ENCODE data around the gene ALAS1.

Gene ALAS1

DNA sequence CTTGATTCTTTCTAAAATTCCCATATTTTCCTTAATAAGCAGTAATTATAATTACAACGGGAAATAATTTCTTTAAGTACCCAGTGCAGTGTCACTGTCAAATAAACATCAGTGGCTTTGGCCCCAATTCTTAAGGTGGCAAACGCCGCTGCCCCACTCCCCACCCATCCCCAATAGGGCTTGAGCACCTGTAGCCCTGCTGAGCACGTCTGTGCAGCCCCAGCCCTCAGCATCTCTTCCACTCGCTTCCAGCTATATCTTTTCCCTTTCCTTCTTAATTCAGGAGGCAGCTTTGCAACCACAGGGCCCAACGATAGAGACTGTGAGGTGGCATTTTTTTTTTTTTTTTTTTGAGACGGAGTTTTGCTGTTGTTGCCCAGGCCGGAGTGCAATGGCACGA lies 56.6 kb downstream of the ALAS1 start:
- DNase-seq (ENCODE audit: low spot score): no peak
- TF ChIP-seq, protein P1, sequence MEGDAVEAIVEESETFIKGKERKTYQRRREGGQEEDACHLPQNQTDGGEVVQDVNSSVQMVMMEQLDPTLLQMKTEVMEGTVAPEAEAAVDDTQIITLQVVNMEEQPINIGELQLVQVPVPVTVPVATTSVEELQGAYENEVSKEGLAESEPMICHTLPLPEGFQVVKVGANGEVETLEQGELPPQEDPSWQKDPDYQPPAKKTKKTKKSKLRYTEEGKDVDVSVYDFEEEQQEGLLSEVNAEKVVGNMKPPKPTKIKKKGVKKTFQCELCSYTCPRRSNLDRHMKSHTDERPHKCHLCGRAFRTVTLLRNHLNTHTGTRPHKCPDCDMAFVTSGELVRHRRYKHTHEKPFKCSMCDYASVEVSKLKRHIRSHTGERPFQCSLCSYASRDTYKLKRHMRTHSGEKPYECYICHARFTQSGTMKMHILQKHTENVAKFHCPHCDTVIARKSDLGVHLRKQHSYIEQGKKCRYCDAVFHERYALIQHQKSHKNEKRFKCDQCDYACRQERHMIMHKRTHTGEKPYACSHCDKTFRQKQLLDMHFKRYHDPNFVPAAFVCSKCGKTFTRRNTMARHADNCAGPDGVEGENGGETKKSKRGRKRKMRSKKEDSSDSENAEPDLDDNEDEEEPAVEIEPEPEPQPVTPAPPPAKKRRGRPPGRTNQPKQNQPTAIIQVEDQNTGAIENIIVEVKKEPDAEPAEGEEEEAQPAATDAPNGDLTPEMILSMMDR (IDR thresholded peaks at IDR 0.05): no peak
- Histone ChIP-seq H3K4me3 (no peak overlapping the region), H3K27ac (no peak overlapping the region)

DNA sequence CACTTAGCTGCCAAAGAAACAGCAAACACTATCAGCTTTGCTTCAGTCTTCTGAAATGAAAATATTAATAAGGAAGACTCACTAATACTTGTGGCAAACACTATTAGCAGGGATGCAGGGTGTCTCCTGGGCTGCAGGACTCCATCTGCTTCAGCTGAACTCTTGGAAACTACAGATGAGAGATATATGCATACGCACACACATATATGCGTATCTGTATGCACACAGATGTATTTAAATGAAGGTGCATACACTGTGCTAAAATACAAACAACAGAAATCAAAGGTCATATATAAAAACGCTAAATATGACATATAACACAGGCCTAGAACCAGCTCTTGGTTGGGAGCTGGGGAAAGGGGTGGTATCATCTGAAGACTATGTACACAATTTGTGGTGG lies 58.2 kb downstream of the ALAS1 start:
- TF ChIP-seq, protein P1 (IDR thresholded peaks at IDR 0.05): no peak
- H3K4me3 ChIP-seq: no peak overlapping the region
- no peak for DNase-seq (ENCODE audit: low spot score)
- no peak overlapping the region for H3K27ac ChIP-seq

DNA sequence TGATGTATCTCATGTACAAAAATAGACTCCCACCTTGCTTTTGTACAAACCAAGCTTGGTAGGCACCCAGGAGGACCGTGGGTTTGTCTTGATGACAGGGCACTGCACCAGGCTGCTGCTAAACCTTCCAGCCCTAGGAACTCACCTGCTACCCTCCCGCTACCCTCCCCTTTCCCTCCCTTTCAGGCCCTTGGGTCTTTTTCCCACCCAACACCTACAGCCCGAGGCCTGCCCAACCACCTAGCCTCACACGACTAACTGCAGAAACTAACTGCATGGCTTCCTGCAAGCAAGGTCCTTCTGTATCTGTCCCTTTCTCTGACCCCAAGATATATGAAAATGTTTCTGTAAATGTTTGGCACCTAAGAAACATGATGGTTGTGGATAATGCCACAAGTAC lies 58.7 kb downstream of the ALAS1 start:
- Histone ChIP-seq H3K4me3 (no peak overlapping the region), H3K27ac (no peak overlapping the region)
- TF ChIP-seq, protein P1 (IDR thresholded peaks at IDR 0.05): no peak
- no peak for DNase-seq (ENCODE audit: low spot score)

DNA sequence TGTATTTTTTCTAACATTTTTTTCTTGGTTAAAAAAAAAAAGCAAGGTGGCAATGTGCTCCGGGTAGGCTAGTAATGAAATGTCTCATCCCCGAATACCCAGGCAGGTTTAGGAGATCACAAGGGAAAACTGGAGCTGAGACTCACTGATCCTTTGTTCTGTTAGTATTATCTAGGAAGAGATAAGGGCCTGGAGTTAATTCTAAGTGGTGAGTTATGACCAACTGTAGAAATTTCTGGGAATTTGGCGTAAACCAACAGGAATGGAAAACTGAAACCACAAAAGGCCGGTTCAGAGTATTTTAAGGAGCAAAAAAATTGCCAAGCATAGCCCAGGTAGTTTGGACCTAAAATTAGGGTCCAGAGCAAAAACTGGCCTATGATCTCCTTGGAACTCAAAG lies 60.0 kb downstream of the ALAS1 start:
- Histone ChIP-seq H3K4me3 (no peak overlapping the region), H3K27ac (no peak overlapping the region)
- DNase-seq (ENCODE audit: low spot score): no peak
- TF ChIP-seq, protein P1 (IDR thresholded peaks at IDR 0.05): no peak

DNA sequence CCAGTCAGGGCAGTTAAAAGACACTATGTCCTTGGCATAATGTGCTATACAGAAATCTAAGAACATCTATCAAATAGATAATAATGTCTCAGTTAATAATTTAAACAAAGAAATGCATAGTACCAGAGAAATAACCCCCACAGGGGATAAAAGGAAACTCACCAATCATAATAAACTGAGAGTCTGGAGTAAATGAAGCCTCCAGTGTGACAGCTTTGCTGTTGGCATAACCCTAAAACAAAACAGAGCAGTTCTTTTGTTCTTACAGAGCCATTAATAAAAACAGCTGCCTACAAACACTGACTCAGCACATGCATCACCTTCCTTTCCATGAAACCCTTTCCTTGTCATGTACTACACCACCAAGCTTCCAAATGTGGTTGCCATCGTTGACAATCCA lies 61.1 kb downstream of the ALAS1 start:
- no peak for DNase-seq (ENCODE audit: low spot score)
- TF ChIP-seq, protein P1 (IDR thresholded peaks at IDR 0.05): no peak
- Histone ChIP-seq H3K27ac (no peak overlapping the region), H3K4me3 (no peak overlapping the region)

DNA sequence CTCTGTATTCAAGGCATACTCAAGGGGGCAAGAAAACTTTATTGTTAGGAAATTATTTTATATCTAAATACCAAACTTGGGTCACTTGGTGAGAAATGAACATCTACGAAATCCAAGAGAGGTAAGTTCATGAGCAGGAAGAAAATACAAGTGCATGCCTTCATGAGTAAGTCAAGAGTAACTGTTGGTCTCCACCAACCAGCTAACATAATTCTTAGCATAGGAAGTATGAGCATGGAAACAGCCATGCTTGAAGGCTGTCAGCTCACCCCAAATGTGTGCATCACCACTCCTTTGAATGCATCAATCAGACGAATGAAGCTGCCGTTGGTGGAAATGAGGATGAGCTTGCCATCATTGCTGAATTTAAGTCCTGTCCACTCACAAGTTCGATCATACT lies 61.5 kb downstream of the ALAS1 start:
- TF ChIP-seq, protein P1 (IDR thresholded peaks at IDR 0.05): no peak
- Histone ChIP-seq H3K27ac (no peak overlapping the region), H3K4me3 (no peak overlapping the region)
- DNase-seq (ENCODE audit: low spot score): no peak

DNA sequence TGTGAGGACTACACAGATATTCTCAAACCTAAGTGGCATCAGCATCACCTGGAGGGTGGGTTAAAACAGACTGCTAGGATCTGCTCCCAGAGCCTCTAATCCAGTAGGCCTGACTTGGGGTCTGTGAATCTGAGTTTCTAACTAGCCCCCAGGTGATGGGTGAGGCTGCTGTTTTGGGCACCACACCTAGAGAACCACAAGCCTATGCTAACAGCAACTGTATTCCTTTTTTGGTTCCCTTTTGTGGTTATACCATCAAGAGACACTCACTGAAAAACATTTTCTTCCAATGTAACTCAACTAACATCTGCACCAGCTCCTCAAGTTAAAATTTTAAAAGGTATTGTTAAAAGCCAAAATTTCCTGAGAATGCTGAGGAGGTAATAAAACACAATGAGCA lies 64.5 kb downstream of the ALAS1 start:
- TF ChIP-seq, protein P1 (IDR thresholded peaks at IDR 0.05): no peak
- no peak for DNase-seq (ENCODE audit: low spot score)
- H3K27ac ChIP-seq: no peak overlapping the region
- H3K4me3 ChIP-seq: no peak overlapping the region

All from coronary artery (tissue), 2 donors.